ENCODE data around the gene CPSF4.

DNA sequence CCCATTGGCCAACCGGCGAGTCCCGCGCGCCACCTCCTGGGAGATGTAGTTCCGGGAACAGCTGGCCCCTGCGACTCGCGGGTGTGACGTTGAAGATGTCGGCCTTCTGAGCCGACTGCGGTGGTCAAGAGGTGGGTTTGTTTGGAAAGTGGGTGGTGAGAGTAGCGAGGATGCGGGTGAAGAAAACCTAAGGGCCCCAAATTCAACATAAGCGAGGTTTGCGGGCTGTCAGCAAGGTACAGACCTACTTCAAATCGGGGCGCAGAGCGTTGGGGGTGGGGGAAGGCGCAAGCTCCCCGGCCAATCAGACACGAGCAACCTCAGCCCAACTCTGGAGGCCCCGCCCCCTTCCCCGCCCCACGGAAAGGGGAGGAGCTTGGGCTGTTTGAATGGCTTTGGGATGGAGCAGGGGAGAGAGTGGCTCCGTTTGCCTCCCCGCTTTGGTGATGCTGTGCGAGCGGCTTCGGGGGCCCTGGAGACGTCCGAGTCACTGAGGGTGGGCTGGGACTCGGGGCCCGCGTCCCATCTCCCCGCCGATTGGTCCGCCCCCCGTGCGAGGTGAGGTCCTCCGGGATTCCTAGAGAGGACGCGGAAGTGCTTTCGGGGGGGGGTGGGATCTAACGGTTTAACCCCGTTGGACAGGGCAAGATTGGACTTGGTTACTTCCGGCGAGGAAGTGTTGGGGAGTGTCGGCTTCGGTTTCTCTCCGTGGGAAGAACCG lies 66.0 kb downstream of the CPSF4 start, which contains the start of gene ZKSCAN5:
- TF ChIP-seq CTCF (conservative IDR thresholded peaks at IDR 0.05 in 1 of 2, IDR thresholded peaks at IDR 0.05 in 1 of 2; ENCODE audit: low read depth in 1 of 2, low read length in 2 of 2) (no peak), EZH2 (IDR thresholded peaks at IDR 0.05; ENCODE audit: low read length, missing control alignments) (no peak)

Data from fibroblast of lung (primary cell).